SK-N-SH (cell line): Measurements from ENCODE around the gene FEM1B. TPM values are rescaled to one million over a fixed set of nuclear protein-coding genes. Genes with fewer than 3 reads are reported as not detected.

Source experiments
- CTCF ChIA-PET: fragments of 300-600, 350-600 bp; formaldehyde crosslinking; extraction: SDS; loops from one replicate; lab custom pipeline; 2021; lab: Yijun Ruan, JAX
- POLR2A ChIA-PET: fragments of 350-600 bp; sonication (Branson Sonifier 250); formaldehyde crosslinking; extraction: SDS; loops from one replicate; lab custom pipeline; 2020; ENCODE audit warnings: antibody characterized with exemption, inconsistent platforms; lab: Yijun Ruan, JAX
- DNase-seq: peaks from one replicate; pipeline ENCODE4 v3.0.0; 2012
- H2AFZ ChIP-seq: fragments of 200-600 bp; sonication (generic); 2 replicates; pipeline ENCODE4 v1.8.1; 2016; ENCODE audit warnings: antibody characterized with exemption, mild to moderate bottlenecking, low read depth
- H3F3A ChIP-seq: fragments of 200-600 bp; sonication (generic); replicated peaks from 2 replicates; pipeline ENCODE3; 2016; ENCODE audit warnings: antibody characterized with exemption, mild to moderate bottlenecking; ENCODE audit not compliant: insufficient read depth
- H3K27ac ChIP-seq, 2 experiments: fragments of 200-500 bp in 1 of 2; fragments of 200-600 bp in 1 of 2; sonication (Bioruptor generic) in 1 of 2; sonication (generic), shearing (Covaris generic) in 1 of 2; 2 replicates each; pipeline versions ENCODE4 v1.5.1 to v1.6.1; 2014 to 2016; ENCODE audit warnings: low read depth in 2 of 2, inconsistent platforms in 1 of 2, low read length in 1 of 2, mild to moderate bottlenecking in 1 of 2, mixed read lengths in 1 of 2
- H3K27me3 ChIP-seq: fragments of 200-600 bp; sonication (generic), shearing (Covaris generic); 2 replicates; pipeline ENCODE4 v1.6.1; 2016; ENCODE audit warnings: mixed run types; ENCODE audit not compliant: insufficient read depth
- H3K36me3 ChIP-seq, 2 experiments: fragments of 200-500 bp in 1 of 2; fragments of 200-600 bp in 1 of 2; sonication (Bioruptor generic) in 1 of 2; sonication (generic) in 1 of 2; replicated peaks in 1 of 2; 2 replicates each; pipeline versions ENCODE3 to v1.5.1; 2014 to 2016; ENCODE audit warnings: low read length in 1 of 2, mild to moderate bottlenecking in 1 of 2; ENCODE audit not compliant: insufficient read depth in 2 of 2, control insufficient read depth in 1 of 2
- H3K4me1 ChIP-seq, 2 experiments: fragments of 200-500 bp in 1 of 2; fragments of 200-600 bp in 1 of 2; sonication (Bioruptor generic) in 1 of 2; sonication (generic), shearing (Covaris generic) in 1 of 2; 2 replicates each; pipeline versions ENCODE4 v1.5.1 to v1.6.1; 2014 to 2016; ENCODE audit warnings: low read depth in 1 of 2, low read length in 1 of 2, mixed run types in 1 of 2; ENCODE audit not compliant: insufficient read depth in 2 of 2, control insufficient read depth in 1 of 2
- H3K4me2 ChIP-seq: fragments of 200-600 bp; sonication (generic), shearing (Covaris generic); 2 replicates; pipeline ENCODE4 v1.6.1; 2017; ENCODE audit warnings: mixed run types
- H3K4me3 ChIP-seq, 2 experiments: fragments of 200-500 bp in 1 of 2; fragments of 200-600 bp in 1 of 2; sonication (Bioruptor generic) in 1 of 2; sonication (generic), shearing (Covaris generic) in 1 of 2; 2 replicates each; pipeline versions ENCODE4 v1.5.1 to v1.8.1; 2014 to 2016; ENCODE audit warnings: low read depth in 2 of 2, inconsistent platforms in 1 of 2, low read length in 1 of 2, mild to moderate bottlenecking in 1 of 2, mixed read lengths in 1 of 2, moderate library complexity in 1 of 2
- H3K79me2 ChIP-seq: fragments of 200-600 bp; sonication (generic); 2 replicates; pipeline ENCODE4 v1.8.1; 2017; ENCODE audit warnings: mild to moderate bottlenecking; ENCODE audit not compliant: insufficient read depth
- H3K9ac ChIP-seq: fragments of 200-600 bp; sonication (generic); 2 replicates; pipeline ENCODE4 v1.6.1; 2017; ENCODE audit warnings: mixed run types
- H3K9me2 ChIP-seq: fragments of 200-600 bp; sonication (generic); 2 replicates; pipeline ENCODE4 v1.6.1; 2017; ENCODE audit warnings: mixed run types
- H3K9me3 ChIP-seq: fragments of 200-600 bp; sonication (generic); 2 replicates; pipeline ENCODE4 v1.6.1; 2017; ENCODE audit warnings: mixed run types, mild to moderate bottlenecking, moderate library complexity
- H4K20me1 ChIP-seq: fragments of 200-600 bp; sonication (generic); 2 replicates; pipeline ENCODE4 v1.6.1; 2017; ENCODE audit warnings: mild to moderate bottlenecking, mixed run types; ENCODE audit not compliant: insufficient read depth
- EZH2phosphoT487 ChIP-seq: fragments of 200-600 bp; sonication (generic); IDR thresholded peaks from 2 replicates; pipeline ENCODE4 v1.6.1; 2017; ENCODE audit warnings: low read depth, mixed run types, mild to moderate bottlenecking, antibody characterized with exemption, moderate library complexity, borderline replicate concordance
- FOXM1 ChIP-seq: IDR thresholded peaks from 2 replicates; pipeline ENCODE4 v1.4.0; 2012; ENCODE audit warnings: low read depth, mild to moderate bottlenecking
- GATA2 ChIP-seq: sonication (generic); formaldehyde crosslinking; IDR thresholded peaks from 2 replicates; pipeline ENCODE4 v1.5.0; 2020; ENCODE audit warnings: mild to moderate bottlenecking, missing genetic modification reagents
- NFIC ChIP-seq: IDR thresholded peaks from 2 replicates; pipeline ENCODE4 v1.4.0; 2012; ENCODE audit warnings: borderline replicate concordance
- NRF1 ChIP-seq: IDR thresholded peaks from 2 replicates; pipeline ENCODE4 v1.6.1; 2012; ENCODE audit warnings: low read depth, mild to moderate bottlenecking, low read length
- POLR2AphosphoS5 ChIP-seq: IDR thresholded peaks from 2 replicates; pipeline ENCODE4 v1.6.1; 2012; ENCODE audit warnings: low read depth, low read length
- RAD21 ChIP-seq: IDR thresholded peaks from 2 replicates; pipeline ENCODE4 v1.6.1; 2012; ENCODE audit warnings: mild to moderate bottlenecking, low read length
- TCF12 ChIP-seq: IDR thresholded peaks from 2 replicates; pipeline ENCODE4 v1.4.0; 2012
- WGBS: methylation state at CpG from one replicate; pipeline ENCODE4 v1.1.6; 2017; ENCODE audit warnings: low lambda C conversion rate; 5-methylcytosine and 5-hydroxymethylcytosine counted together
- polyA plus RNA-seq, 3 experiments: library from polyadenylated mRNA; depleted of rRNA; stranded (reverse); fragments of >200 nt; gene quantifications; 2 replicates each; pipeline ENCODE4 v1.2.3, GENCODE V29; 2012
- TF ChIP-seq, protein P1 (sequence below): IDR thresholded peaks from 2 replicates; pipeline ENCODE4 v1.4.0; 2012; ENCODE audit warnings: low read depth, borderline replicate concordance
- TF ChIP-seq, protein P2 (sequence below): fragments of 150-350 bp; IDR thresholded peaks from 2 replicates; pipeline ENCODE4 v1.6.1; 2017; ENCODE audit warnings: antibody characterized with exemption, low read length, low read depth, borderline replicate concordance
- TF ChIP-seq, protein P3 (sequence below): IDR thresholded peaks from 2 replicates; pipeline ENCODE4 v1.6.1; 2012; ENCODE audit warnings: mild to moderate bottlenecking, low read depth, low read length, moderate library complexity
- TF ChIP-seq, protein P4 (sequence below): IDR thresholded peaks from 2 replicates; pipeline ENCODE4; 2012
- TF ChIP-seq, protein P5 (sequence below): fragments of 150-350 bp; IDR thresholded peaks from 2 replicates; pipeline ENCODE4 v1.6.1; 2016; ENCODE audit warnings: mild to moderate bottlenecking, low read depth, low read length
- TF ChIP-seq, protein P6 (sequence below): IDR thresholded peaks from 2 replicates; pipeline ENCODE4 v1.4.0; 2012; ENCODE audit warnings: low read depth, borderline replicate concordance
- TF ChIP-seq, protein P7 (sequence below): fragments of 200-600 bp; sonication (generic); IDR thresholded peaks from 2 replicates; pipeline ENCODE4 v1.6.1; 2017; ENCODE audit warnings: antibody characterized with exemption, mild to moderate bottlenecking, moderate library complexity

The FEM1B gene
- polyA plus RNA-seq, 1 of the 3 experiments (the other 2 are of a cell fraction): 14.0 TPM

DNA sequence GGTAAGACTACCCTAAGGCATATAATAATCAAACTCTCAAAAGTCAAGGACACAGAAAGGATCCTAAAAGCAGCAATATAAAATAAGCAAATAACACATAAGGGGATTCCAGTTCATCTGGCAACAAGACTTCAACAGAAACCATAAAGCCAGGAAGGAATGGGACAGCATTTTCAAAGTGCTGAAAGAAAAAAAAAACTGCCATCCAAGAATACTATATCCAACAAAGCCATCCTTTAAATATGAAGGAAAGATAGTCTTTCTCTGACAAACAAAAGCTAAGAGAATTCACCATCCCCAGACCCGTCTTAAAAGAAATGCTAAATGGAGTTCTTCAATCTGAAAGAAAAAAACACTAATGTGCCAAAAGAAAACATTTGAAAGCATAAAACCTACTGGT lies 33.3 kb upstream of the FEM1B start (continued):
- TF ChIP-seq, protein P1, sequence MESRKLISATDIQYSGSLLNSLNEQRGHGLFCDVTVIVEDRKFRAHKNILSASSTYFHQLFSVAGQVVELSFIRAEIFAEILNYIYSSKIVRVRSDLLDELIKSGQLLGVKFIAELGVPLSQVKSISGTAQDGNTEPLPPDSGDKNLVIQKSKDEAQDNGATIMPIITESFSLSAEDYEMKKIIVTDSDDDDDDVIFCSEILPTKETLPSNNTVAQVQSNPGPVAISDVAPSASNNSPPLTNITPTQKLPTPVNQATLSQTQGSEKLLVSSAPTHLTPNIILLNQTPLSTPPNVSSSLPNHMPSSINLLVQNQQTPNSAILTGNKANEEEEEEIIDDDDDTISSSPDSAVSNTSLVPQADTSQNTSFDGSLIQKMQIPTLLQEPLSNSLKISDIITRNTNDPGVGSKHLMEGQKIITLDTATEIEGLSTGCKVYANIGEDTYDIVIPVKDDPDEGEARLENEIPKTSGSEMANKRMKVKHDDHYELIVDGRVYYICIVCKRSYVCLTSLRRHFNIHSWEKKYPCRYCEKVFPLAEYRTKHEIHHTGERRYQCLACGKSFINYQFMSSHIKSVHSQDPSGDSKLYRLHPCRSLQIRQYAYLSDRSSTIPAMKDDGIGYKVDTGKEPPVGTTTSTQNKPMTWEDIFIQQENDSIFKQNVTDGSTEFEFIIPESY: no peak
- TF ChIP-seq NRF1 (no peak), RAD21 (no peak)
- TF ChIP-seq, protein P2, sequence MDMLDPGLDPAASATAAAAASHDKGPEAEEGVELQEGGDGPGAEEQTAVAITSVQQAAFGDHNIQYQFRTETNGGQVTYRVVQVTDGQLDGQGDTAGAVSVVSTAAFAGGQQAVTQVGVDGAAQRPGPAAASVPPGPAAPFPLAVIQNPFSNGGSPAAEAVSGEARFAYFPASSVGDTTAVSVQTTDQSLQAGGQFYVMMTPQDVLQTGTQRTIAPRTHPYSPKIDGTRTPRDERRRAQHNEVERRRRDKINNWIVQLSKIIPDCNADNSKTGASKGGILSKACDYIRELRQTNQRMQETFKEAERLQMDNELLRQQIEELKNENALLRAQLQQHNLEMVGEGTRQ: no peak
- TF ChIP-seq, protein P3, sequence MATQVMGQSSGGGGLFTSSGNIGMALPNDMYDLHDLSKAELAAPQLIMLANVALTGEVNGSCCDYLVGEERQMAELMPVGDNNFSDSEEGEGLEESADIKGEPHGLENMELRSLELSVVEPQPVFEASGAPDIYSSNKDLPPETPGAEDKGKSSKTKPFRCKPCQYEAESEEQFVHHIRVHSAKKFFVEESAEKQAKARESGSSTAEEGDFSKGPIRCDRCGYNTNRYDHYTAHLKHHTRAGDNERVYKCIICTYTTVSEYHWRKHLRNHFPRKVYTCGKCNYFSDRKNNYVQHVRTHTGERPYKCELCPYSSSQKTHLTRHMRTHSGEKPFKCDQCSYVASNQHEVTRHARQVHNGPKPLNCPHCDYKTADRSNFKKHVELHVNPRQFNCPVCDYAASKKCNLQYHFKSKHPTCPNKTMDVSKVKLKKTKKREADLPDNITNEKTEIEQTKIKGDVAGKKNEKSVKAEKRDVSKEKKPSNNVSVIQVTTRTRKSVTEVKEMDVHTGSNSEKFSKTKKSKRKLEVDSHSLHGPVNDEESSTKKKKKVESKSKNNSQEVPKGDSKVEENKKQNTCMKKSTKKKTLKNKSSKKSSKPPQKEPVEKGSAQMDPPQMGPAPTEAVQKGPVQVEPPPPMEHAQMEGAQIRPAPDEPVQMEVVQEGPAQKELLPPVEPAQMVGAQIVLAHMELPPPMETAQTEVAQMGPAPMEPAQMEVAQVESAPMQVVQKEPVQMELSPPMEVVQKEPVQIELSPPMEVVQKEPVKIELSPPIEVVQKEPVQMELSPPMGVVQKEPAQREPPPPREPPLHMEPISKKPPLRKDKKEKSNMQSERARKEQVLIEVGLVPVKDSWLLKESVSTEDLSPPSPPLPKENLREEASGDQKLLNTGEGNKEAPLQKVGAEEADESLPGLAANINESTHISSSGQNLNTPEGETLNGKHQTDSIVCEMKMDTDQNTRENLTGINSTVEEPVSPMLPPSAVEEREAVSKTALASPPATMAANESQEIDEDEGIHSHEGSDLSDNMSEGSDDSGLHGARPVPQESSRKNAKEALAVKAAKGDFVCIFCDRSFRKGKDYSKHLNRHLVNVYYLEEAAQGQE: no peak
- TF ChIP-seq, protein P4, sequence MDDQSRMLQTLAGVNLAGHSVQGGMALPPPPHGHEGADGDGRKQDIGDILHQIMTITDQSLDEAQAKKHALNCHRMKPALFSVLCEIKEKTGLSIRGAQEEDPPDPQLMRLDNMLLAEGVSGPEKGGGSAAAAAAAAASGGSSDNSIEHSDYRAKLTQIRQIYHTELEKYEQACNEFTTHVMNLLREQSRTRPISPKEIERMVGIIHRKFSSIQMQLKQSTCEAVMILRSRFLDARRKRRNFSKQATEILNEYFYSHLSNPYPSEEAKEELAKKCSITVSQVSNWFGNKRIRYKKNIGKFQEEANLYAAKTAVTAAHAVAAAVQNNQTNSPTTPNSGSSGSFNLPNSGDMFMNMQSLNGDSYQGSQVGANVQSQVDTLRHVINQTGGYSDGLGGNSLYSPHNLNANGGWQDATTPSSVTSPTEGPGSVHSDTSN: no peak
- TF ChIP-seq, protein P5, sequence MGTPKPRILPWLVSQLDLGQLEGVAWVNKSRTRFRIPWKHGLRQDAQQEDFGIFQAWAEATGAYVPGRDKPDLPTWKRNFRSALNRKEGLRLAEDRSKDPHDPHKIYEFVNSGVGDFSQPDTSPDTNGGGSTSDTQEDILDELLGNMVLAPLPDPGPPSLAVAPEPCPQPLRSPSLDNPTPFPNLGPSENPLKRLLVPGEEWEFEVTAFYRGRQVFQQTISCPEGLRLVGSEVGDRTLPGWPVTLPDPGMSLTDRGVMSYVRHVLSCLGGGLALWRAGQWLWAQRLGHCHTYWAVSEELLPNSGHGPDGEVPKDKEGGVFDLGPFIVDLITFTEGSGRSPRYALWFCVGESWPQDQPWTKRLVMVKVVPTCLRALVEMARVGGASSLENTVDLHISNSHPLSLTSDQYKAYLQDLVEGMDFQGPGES: no peak
- TF ChIP-seq, all 33 proteins: peak for 0

DNA sequence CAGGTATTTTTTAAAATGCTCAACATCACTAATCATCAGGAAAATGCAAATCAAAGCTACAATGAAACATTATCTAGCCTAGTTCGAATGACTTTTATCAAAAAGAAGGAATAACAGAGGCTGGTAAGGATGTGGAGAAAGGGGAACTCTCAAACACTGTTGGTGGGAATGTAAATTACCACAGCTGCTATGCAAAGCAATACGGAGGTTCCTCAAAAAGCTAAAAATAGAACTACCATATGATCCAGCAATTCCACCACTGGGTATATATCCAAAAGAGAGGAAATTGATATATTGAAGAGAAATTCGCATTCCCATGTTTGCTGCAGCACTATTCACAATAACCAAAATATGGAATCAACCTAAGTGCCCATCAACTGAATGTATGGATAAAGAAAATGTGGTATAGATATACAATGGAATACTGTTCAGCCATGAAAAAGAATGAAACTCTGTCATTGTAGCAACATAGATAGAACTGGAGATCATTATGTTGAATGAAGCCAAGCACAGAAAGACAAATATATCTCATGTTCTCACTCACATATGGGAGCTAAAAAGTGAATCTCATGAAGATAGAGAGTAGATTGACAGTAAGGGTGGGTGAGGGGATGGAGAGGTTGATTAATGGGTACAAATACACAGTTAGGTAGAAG lies 28.4 kb upstream of the FEM1B start:
- ChIA-PET POLR2A (no interaction called here), CTCF (interaction anchor here (1.1 to 4.0 kb wide), 3 partner anchors 29 to 301 kb away, joined by 3 to 22 read pairs (median 8); partner anchors contain the start of gene FEM1B)
- H3K9me2 ChIP-seq: no peaks in the 10 kb centered on the region
- no peaks in the 10 kb centered on the region for H3K4me1 ChIP-seq
- WGBS: 48% methylated on average over 3 of the region's 3 CpGs
- no peaks in the 10 kb centered on the region for H3K27me3 ChIP-seq
- H3K36me3 ChIP-seq: no peaks in the 10 kb centered on the region
- H3F3A ChIP-seq: peaks cover 4% of the 10 kb centered on the region
- no peaks in the 10 kb centered on the region for H4K20me1 ChIP-seq
- no peak for TF ChIP-seq POLR2AphosphoS5
- TF ChIP-seq, protein P5: no peak
- TF ChIP-seq, protein P6, sequence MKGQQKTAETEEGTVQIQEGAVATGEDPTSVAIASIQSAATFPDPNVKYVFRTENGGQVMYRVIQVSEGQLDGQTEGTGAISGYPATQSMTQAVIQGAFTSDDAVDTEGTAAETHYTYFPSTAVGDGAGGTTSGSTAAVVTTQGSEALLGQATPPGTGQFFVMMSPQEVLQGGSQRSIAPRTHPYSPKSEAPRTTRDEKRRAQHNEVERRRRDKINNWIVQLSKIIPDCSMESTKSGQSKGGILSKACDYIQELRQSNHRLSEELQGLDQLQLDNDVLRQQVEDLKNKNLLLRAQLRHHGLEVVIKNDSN: no peak
- no peak for TF ChIP-seq FOXM1
- no peak for TF ChIP-seq EZH2phosphoT487
- no peak for TF ChIP-seq NFIC
- no peak for TF ChIP-seq TCF12
- TF ChIP-seq, protein P7, sequence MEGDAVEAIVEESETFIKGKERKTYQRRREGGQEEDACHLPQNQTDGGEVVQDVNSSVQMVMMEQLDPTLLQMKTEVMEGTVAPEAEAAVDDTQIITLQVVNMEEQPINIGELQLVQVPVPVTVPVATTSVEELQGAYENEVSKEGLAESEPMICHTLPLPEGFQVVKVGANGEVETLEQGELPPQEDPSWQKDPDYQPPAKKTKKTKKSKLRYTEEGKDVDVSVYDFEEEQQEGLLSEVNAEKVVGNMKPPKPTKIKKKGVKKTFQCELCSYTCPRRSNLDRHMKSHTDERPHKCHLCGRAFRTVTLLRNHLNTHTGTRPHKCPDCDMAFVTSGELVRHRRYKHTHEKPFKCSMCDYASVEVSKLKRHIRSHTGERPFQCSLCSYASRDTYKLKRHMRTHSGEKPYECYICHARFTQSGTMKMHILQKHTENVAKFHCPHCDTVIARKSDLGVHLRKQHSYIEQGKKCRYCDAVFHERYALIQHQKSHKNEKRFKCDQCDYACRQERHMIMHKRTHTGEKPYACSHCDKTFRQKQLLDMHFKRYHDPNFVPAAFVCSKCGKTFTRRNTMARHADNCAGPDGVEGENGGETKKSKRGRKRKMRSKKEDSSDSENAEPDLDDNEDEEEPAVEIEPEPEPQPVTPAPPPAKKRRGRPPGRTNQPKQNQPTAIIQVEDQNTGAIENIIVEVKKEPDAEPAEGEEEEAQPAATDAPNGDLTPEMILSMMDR: no peak
- TF ChIP-seq GATA2 (CRISPR knock-in tag): no peak
- H2AFZ ChIP-seq: no peak overlapping the region
- H3K79me2 ChIP-seq: no peaks in the 10 kb centered on the region
- no peak overlapping the region for H3K9ac ChIP-seq
- no peak overlapping the region for H3K4me3 ChIP-seq
- no peak for DNase-seq
- 0 out of 2 replicates have a peak, but pooled peaks cover 7% of the 10 kb centered on the region for H3K9me3 ChIP-seq
- H3K4me2 ChIP-seq: no peak overlapping the region
- H3K27ac ChIP-seq: no peak overlapping the region
